ENCODE results near the gene PWWP2B.
"Not testable (repeated sequence)": the region's sequence is repeated elsewhere in the genome, so short reads cannot be mapped to it uniquely, and the experiment has no call there.

The PWWP2B gene

GRCh38 chr10:132382231-132382922 lies 14.6 kb upstream of the PWWP2B start:
- no peak for DNase-seq (ENCODE audit: low spot score)

GRCh38 chr10:132383101-132383500 lies 13.9 kb upstream of the PWWP2B start:
- no peak for DNase-seq (ENCODE audit: low spot score)

- DNase-seq (ENCODE audit: low spot score), result no peak
Observed at GRCh38 chr10:132383751-132384196, 13.2 kb upstream of the PWWP2B start.

- no peak for DNase-seq (ENCODE audit: low spot score)
Observed at GRCh38 chr10:132384618-132385388, 12.2 kb upstream of the PWWP2B start.

- no peak for DNase-seq (ENCODE audit: low spot score)
Observed at GRCh38 chr10:132385389-132385667, 11.7 kb upstream of the PWWP2B start.

- DNase-seq (ENCODE audit: low spot score), result no peak
Observed at GRCh38 chr10:132385721-132386418, 11.1 kb upstream of the PWWP2B start.

GRCh38 chr10:132386419-132386831 lies 10.6 kb upstream of the PWWP2B start:
- no peak for DNase-seq (ENCODE audit: low spot score)

GRCh38 chr10:132386896-132387295 lies 10.1 kb upstream of the PWWP2B start:
- not testable (repeated sequence) for DNase-seq (ENCODE audit: low spot score)

GRCh38 chr10:132387764-132388210 lies 9.2 kb upstream of the PWWP2B start:
- peak; percentile 57 for DNase-seq (ENCODE audit: low spot score)

- DNase-seq (ENCODE audit: low spot score), result no peak
Observed at GRCh38 chr10:132388891-132389432, 8.0 kb upstream of the PWWP2B start.

GRCh38 chr10:132389433-132390169 lies 7.4 kb upstream of the PWWP2B start:
- no peak for DNase-seq (ENCODE audit: low spot score)

GRCh38 chr10:132390170-132390920 lies 6.7 kb upstream of the PWWP2B start:
- no peak for DNase-seq (ENCODE audit: low spot score)

- DNase-seq (ENCODE audit: low spot score), result no peak
Observed at GRCh38 chr10:132390921-132391675, 5.9 kb upstream of the PWWP2B start.

GRCh38 chr10:132391676-132392020 lies 5.4 kb upstream of the PWWP2B start:
- DNase-seq (ENCODE audit: low spot score), result no peak

GRCh38 chr10:132392184-132392800 lies 4.7 kb upstream of the PWWP2B start:
- DNase-seq (ENCODE audit: low spot score), result no peak

- DNase-seq (ENCODE audit: low spot score), result peak; percentile 23
Observed at GRCh38 chr10:132392811-132393694, 3.9 kb upstream of the PWWP2B start.

GRCh38 chr10:132393695-132394181 lies 3.3 kb upstream of the PWWP2B start:
- no peak for DNase-seq (ENCODE audit: low spot score)

- DNase-seq (ENCODE audit: low spot score), result no peak
Observed at GRCh38 chr10:132394201-132394811, 2.7 kb upstream of the PWWP2B start.

Data from LoVo (cell line).